DMS153 treated with DMSO at 0.1 percent for 48 hours (cell line): Measurements from ENCODE around the gene RNF11.
A peak's percentile ranks its signal among the peaks of the same experiment; 100 is the strongest.

Experiments used
- DNase-seq: peaks from one replicate; lab custom pipeline; 2025; ENCODE audit not compliant: unreplicated experiment; lab: John Stamatoyannopoulos, UW

Gene RNF11

DNA sequence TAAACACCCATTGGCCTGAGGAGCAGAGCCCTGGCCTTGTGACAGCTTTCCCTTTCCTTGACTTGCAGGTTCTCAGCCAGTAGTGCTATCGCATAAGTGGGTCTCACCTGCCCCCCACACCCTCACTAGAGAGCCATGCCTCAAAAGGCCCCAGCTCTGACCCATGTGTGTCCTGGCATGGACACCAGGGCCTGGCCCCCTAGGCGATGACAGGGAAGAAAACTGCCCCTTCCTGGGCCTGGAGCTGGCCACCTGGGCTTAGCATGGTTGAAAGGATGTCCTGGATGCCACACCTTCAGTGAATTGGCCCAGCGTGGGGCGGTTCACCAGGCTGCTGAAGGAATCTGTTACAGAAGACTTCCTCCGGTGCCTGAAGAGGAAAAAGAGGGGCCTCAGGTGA is 75.8 kb downstream of the RNF11 start:
- no peak for DNase-seq

DNA sequence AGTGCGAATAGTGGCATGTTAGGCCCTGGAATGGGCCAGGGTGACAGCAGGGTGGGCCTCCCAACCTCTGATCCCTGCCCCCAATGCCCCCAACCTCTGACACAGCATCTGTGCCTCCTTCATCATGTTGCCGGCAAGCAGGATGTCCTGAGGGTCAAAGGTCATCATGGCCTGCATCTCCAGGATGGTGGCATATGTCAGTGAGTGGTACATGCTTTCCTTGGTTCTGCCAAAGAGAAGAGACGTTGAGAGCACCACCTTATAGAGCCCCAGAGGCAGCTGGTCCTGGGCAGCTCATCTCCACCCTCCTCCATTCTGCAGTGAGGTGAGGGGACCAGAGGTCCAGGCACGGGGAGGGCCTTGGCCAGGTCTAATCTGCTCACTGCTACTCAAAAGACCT is 76.6 kb downstream of the RNF11 start:
- DNase-seq, result no peak

DNA sequence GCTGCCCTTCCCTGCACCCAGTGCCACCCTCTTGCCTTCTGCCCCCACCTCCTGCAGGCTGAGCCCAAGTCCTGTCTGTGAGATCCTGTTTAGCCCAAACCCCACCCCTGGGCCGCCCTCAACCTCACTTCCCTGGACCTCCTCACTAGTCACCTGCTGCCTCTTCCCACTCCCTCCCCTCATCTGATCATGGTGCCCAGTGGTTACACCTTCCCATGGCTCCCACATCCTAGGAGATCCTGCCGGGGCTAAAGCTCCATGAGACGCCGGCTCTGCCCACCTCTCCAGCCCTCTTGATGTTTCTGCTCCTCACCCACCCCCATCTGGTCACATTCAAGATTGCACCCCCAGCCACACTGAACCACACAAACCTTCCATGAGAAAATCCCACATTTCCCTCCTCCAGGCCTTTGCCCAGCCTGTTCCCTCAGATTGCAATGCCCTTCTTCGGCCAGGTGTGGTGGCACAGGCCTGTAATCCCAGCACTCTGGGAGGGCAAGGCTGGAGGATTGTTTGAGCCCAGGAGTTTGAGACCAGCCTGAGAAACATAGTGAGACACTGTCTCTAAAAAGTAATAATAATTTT is 77.3 kb downstream of the RNF11 start:
- no peak for DNase-seq

DNA sequence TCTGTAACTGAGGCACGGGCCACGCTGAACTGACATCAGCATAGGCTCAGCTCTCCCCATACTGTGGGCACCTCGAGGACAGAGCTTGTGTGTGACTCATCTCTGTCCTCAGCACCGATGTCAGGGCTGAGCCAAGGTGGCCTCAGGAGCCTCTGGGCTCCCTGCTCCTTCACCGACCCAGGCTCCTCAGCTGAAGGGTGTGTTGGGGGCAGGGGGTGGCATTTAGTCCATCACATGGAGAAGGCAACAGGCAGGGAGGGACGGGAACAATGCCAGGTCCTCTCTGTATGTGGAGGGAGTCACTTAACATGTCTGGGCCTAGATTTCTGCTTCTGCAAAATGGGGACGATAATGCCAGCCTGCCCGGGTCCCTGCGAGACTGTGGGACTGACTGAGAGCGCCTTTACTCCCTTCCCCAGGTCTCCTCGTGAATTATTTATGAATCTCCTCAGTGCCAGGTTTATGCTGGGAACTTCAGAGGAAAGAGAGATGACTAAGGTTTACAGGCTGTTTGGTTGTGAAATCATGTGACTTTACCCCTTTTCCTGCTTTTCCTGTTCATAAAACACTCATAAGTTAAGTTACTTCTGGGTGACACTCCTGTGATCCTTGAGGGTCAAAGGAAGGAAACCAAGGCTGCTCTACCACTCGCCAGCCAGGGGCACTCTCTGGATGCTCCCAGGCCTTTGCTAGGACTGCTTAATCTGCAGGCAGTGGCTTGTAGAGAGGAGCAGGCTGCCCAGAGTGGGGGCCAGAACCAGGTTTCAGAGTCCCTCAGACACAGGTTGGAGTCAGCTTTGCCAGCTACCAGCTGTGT is 78.1 kb downstream of the RNF11 start:
- DNase-seq, result peak; percentile 24

DNA sequence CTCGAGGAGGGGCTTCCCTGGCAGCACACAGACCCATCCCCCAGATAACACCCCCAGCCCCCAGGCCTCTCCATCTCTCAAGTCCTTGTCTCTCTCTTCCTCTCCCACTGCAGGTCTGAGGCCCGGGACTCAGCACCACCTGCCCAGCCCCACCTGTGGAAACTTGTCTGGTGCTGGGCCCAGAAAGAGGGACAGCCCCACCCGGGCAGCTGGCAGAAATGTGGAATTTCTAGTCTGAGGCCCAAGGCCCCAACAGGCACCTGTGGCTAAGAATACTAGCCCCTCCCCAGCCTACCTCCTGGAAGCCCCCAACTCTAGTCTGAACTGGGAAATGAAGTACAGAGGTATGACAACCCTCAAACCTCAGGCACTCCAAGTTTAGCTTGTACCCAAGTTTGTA is 78.9 kb downstream of the RNF11 start:
- DNase-seq, result no peak

DNA sequence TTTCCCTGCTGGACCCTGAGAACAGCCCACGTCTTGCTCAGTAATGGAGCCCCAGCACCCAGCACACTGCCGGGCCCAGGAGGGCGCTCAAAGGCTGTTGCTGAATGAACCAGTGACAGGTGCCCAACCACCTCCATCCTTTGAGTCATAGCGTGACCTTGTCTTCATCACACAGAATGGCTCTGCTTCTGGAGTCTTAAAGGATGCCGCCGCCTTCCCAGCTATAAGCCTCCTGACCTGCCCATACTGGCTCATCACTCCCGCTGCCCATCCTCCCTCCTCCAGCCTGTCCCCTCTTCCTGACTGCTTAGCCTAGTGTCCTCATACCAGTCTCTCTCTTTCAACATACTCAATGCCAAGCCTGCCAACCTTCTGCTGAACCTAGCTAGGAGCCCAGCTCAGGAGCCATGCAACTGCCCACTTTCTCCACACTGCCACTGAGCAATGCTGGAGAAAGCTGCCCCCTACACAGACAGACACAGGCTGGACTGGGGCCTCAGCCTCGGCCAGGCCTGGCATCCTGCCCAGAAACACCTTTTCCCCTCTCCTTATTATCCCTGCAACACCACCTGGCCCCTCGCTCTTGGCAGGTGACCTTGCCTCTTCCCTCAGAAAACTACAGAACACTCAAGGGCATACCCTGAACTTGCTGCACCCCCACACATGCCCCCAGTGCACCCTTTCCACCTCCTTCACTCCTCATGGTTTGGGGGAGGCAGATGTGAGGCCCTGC is 80.2 kb downstream of the RNF11 start:
- no peak for DNase-seq

DNA sequence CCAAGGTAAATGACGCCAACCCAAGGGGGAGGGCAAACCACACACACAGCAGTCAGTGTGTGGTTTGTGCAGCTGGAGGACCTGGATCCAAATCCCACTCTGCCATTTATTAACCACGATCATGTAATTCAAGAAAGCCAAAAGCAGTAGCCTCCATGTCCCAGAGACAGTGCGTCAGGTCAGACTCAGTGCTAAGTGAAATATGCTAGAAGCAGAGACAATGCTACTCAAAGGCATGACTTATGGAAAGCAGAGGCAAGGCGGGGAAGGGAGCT is 80.7 kb downstream of the RNF11 start:
- DNase-seq, result no peak

DNA sequence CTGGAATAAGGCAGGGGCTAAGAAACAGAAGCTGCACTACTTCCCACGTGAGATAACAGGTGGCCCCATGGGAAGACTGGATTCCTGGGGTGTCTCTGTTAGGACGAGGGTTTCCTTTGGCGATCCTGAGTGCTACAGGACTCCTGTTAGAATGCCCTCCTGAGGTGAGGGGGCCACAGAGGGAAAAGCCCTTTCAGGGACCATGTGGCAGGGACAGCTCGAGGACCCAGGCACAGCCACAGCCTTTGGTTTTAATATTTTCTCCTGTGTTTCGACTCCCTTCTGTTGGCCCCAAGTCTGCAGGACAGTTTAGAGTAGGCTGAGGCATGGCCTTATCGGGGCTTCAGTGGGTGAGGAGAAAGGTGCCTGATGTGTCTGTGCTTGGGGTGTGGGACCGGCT is 81.7 kb downstream of the RNF11 start:
- no peak for DNase-seq

DNA sequence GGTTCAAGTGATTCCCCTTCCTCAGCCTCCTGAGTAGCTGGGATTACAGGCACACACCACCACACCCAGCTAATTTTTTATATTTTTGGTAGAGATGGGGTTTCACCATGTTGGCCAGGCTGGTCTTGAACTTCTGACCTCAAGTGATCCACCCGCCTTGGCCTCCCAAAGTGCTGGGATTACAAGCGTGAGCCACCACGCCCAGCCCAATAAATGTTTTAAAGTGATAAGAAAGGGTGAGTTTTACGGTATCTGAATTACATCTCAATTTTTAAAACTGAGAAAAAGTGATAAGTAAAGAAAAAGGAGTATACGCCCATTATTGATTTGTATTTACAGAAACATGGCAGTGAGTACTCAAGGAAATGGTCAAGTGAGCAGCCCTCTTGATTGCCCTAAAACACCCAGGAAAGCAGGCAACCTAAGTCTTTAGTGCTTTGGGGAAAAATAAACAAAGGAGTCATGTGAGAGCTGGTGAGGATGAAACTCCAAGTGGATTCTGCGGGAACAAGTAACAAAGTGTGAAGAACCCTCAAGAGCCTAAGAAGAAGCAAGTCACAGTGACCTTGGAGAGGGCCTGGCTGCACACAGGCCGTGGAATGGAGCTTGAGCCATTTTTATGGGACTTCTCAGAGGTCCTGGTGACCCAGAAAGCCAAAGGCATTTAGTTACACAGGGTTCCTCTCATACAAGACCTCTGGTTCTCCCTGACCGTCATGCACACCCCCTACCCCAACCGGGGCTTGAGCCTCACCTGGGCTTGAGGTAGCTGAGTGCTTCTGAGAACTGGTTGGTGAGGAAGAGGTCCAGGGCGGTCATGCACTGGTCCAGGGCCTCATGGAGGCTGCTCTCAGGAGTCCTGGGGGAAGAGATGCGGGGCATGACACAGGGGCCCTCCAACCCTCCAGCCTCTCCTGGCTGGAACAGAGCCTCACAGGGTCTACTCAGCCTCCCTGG is 85.2 kb downstream of the RNF11 start:
- DNase-seq, result no peak

DNA sequence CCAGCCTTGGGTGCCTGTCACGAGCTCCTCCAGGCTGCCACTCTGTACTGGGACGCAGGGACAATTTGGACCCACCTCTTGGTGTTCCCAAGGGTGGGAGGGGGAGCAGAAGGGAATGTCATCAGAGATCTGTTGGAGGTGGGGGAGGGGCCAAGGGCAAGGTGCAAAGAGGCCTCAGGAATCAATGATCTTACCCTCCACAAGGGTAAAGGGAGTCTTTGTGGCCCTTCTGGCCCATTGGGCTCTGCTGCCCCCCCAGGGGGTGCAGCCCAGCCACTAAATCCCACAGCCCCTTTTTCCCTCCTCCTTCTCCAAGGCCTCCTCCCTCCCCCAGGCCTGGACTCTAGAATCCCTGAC is 85.8 kb downstream of the RNF11 start:
- no peak for DNase-seq

DNA sequence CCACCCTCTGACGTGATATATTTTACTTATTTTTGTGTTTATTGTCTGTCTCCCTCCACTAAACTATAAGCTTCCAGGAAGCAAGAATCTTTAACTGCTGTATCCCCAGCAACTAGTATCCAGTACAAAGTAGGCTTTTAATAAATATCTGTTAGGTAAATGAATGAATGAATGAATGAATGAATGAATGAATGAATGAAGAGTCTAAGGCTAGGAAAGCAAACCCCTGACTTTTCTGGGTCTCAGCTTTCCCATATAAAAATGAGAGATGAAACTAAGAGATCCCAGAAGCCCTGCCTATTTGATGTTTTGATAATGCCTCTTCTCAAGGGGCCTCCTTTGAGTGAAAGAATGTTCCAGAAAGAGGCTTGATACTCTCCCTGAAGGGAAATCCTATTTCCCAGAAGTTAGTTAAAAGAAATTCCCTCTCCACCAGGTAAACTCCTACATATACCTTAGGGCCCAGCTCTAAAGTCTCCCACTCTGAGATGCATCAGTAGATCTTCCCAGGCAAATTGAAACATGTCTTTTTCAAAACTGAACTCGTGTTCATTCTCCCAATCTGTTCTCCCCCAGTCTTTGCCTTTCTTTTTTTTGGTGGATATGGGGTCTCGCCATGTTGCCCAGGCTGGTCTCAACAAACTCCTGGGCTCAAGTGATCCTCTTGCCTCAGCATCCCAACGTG is 86.5 kb downstream of the RNF11 start:
- no peak for DNase-seq
